ENCODE results near the gene VDAC1.

Gene VDAC1

DNA sequence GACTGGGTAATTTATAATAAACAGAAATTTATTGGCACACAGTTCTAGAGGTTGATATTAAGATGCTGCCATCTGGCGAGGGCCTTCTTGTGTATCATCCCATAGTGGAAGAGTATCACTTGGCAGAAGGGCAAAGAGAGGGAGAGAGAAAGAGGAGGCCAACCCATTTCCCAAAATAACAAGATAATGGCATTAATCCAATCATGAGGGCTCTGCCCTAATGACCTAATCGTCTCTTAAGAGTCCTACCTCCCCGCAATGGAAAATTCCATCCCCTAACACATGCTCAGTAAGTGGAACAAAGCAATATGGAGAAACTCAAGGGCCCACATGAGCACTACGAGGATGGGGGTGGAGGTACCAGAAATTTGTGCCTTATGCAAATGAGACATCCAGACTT, 17.6 kb upstream of the VDAC1 start:
- DNase-seq, result no peak

DNA sequence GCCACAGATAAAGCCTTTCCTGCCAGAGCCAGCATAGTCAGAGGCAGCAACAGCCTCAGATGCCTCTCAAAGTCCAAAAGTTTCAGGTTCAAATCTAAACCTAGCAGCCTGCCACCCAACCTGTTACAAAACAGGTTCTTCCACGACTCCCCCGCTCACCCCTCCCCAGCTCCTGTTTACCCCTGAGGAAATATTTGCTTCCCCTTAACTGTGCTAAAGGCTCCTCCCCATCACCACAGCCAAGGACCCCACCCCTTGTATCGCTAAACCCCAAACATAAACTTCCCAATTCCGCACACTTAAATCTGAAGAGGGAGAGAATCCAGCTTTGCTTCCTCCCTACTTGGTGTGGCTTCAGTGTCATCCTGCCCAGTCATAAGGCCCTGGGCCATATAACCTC, 15.4 kb upstream of the VDAC1 start:
- DNase-seq, result no peak

DNA sequence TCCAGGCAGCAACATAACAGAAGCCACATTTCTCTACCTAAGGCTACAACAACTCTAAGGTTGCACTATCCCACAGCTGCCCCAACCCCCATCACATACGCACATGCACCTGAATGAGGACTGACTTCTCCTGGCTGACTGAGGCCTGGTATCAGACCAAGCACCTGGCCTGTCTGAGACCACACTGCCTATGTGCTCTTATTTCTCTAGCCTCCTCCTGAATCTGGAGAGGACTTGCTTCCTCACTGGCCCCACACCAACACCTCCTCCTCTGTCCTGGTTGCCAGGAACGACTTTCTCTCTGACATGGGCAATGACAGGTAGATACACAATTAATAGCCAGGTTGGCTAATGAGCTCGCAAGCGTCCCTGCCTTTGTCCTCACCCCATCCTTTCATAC, 14.9 kb upstream of the VDAC1 start:
- no peak for DNase-seq

DNA sequence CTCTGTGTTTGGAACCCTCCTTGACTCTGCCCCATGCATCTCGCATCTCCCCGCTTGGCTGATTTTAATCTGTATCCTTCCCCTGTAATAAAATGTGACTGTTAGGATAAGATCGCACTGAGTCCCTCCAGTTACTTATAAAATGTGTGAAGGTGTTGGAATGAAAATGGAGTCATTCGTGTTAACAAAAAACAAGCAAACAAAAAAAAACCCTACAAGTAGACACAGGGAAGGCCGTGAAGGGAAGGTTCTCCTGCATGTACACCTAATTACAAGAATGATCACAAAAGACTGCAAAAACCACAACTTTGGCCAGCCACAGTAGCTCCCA, 14.2 kb upstream of the VDAC1 start:
- no peak for DNase-seq

DNA sequence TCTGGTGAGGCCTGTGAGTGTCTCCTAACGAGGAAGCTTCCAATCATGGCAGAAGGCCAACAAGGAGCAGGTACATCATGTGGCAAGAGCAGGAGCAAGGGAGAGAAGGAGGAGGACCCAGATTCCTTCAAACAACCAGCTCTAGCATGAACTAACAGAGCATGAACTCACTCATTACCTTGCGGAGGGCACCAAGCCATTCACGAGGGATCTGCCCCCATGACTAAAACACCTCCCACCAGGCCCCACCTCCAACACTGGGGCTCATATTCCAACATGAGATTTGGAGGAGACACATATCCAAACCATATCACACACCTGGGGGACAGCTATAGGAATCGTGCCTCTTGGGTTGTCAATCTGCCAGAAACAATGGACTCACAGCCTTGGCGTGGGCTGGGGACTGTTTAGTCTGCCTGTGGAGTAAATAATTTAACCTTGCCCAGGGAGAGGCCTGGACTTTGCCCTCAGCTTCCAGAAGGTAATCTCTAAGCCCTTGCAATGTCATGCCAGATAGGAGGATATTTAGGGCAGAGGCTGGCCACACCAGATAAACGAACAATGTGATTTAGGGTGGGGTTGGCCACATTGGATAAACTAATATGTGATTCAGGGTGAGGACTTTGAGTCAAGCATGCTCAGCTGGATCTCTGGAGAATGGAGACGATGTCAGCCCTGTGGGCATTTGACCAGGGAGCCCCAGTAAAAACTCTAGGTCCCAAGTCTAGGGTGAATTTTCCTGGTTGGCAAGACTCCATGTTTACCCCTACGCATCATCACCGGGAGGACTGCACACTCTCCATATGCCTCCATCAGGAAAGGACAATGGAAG, 13.6 kb upstream of the VDAC1 start:
- no peak for DNase-seq

DNA sequence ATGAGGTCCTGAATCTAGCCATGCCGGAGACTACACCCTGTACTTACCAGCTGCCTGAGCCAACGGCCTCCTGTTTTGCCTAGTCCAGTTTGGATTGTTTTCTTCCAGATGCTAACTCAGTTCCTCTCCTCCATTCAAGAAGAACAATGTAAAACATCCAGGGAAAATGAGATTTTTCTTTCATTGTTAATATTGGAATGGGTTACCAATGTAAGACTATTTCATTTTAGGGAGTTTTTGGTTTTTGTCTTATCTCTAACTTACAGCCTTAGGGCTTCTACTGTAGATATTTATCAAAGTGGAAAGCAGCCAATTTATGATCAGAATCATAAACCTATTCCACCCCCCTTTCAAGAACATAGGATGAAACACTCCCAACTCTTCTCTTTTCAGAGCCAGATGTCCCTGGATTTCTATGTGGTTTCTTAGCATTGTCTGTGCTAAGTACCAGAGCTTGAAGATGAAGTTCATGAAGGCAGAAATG, 3.5 kb upstream of the VDAC1 start:
- DNase-seq, result no peak

DNA sequence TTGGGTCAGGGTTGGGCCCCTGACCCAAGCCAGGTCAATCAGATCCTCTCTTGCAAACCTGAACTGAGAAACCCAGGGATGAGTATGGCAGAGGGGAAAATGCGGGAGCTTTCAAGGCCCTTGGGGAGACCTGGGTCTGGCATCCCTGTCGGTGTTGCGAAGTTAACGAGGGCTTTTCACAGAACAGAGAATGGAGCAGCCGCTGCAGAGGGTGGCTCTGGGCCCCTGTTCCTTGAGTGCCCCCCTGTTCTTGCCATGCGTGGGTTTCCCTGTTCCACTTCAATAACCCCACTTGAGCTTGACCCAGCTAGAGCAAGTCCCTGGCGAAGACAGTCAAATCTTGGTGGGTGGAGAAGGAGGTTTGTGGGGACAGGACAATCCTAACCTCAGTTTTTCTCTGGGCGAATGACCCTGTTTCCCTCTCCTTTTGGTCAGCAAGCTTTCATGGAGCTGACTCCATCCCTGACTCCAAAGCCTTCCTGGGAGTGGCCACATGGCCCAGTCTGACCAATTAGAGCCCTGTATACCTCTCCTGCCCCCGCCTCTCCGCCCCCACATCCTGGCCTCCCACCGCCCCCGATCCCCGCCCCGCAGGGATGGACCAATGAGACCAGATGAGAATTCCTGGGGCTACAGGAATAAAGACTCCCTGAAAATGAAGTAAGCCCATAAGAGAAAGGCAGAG, 2.9 kb upstream of the VDAC1 start:
- DNase-seq, result no peak

DNA sequence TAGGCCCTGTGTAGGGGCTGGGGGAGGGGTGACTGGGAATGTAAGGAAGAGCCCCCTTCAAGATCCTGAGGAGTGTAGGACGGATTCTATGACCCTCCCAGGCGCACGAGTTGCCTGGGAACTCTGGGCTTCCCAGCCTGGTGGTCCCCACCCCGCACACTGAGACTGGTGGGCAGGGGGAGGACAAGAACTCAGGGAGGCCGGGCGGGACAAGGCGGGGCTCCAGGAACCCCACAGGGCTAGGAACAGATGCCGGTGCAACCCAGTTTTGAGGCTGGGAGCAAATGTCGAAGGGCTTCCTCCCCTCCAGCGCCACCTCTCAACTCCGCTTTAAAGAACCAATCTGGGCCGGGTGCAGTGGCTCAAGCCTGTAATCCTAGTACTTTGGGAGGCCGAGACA, 1.3 kb upstream of the VDAC1 start:
- DNase-seq, result no peak

DNA sequence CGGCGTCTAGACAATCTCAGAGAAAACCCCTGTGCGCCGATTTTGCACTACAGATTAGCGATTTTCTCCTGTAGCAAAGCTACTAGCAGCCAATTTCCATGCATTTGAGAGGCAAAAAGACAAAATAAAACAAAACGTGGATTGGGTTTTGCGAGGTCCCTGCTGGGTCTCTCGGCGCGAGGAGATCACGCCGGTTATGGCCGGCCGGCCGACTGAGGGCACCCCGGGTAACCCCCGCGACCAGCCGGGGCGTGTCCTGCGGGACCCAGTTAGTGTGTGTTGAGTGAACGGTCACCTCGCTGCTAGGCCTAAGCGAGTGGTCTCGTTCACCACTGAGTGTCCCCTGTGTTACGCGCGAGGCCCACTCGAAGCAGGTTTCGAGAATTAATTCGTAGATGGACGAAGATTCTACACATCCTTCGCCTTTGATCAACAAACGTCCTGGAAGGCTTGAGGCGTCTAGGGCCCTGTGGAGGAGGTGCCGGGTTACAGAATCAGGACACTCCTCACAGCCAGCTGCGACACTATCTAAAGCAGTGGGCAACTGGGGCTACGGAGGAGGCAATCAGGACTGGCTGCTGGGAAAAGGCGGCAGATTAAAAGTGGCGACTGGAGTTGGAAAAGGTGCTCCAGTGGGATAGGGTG, 764 bp upstream of the VDAC1 start:
- no peak for DNase-seq

DNA sequence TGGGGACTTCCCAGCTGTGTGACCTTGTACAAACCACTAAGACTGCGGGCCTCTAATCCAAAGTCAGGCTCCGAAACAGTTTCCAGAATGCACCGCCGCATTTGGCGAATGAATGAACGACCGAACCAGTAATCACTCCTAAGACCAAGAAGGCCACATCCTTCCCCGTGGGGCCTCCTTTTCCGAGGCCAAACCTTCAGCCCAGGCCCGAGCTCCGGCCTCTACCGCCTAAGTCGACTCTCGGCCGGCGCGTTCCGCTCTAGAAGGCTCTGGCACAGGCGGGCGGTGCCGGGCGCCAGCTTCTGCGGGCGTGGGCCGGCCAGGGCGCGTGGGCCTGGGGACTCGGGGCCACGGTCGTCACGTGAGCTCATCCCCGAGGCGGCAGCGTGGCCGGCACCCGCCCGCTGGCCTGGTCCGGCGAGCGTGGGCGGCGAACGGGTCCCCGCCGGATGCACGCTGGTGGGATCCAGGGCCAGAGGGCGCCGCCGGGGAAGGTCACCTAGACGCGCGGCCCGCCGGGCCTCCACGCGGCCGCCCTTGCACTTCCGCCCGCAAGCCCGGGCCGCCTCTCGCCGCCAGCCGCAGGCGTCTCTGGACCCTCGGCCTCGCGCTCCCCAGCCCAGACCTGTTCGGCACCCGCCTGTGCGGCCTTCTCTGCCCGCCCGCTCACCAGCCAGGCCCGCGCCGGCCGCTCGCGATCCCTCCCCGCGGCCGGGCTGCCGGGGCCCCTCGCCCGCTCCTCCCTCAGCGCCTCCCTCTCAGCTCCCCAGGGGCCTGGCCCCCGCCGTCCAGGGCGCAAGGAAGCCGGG, 754 bp downstream of the VDAC1 start:
- peak; percentile 56 for DNase-seq

DNA sequence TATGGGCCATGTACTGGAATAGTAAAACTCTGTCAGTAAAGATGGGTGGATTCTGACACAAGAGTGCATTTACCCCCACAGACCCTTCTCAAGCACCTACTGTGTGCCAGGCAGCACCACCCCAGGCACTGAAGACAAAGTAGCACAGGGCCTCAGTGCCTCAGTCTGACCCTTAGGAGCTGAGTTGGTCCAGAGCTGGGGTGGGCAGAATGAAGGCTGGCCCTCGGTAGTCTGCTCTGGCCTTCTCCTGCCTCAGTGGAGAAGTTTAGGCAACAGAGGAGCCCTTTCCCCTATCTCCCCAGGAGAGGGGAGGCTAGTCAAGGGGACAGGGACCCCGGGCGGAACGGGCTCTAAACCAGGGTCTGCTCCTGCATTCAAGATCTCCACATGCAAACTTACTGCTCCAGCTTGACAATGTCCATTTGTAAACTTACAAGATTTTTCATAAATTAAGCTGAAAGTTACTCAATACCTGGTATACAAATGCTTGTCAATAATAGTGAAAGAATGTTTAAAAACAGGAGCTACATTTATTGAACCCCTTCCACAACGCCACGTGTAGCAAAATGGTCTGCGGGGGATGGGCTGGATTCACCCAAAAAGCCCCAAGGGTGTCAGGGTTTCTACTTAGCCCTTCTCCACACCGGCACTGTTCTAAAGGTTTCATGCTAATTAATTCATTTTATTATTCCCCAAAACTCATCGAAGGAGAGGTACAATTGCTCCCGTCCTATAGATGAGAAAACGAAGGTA, 1.5 kb downstream of the VDAC1 start:
- no peak for DNase-seq

DNA sequence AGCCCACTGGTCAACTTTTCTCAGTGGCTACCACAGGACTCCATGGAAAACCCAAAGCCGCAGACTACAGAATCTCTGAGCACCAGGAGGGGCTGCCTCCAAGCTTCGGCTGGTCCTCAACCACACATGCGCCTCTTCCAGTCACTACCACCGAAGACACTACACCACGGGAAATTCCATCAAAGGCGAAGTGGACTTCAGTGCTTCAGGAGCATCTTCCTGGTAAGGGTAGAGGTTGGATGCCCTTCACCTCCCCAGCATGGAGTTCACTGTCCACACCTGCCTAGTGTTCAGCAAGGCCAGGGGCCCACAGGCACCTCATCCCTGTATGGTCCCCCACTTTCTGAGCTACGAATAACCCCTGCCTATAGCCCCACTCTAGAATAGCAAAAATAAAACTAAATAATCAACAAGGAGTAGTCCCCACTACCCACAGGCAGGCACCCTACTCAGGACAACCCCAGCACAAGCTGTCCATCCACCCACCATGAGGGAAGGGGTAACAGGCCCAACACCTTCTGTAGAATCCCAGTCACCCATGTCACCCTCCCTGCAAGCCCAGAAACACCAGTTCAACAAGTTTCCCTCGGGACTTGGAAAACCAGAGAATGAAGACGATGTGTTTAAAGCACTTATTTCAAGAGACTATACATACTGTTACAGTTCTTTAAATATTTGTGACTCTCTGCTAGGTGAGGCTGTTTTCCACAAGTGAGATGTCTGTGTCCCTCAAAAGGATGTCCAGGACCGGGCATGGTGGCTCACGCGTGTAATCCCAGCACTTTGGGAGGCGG, 2.6 kb downstream of the VDAC1 start:
- DNase-seq, result no peak

DNA sequence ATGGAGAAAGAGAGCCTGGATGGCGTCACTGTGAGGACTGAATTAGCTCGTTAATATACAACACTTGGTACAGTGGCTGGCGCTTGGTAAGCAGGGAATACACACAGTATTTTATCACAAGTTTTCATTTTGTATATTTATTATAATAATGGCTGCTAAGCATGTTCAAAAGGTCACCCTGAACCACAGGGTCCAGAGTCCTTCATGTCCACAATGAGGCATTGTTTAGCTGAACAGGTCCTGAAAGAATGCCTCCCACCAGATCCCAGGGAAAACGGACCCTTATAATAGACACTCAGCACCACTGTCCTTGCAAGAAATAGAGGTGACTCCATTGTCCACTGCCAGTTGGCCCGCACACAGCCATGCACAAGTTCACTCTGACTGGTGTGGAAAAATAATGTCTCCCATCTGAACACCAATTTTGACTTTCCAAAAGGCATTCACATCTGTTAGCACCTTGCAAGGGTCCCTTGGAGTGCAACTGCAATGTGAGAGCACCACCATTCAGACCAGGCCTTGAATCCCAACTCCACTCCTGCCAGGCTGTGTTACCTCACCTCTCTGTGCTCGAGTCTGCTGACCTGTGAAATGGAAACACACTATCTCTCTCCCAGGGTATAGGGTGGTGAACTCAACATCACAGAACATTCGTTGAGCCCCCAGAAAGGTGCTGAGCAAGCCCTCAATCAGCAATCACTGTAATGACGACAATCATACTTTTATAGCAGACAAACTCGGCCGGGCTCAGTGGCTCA, 3.9 kb downstream of the VDAC1 start:
- no peak for DNase-seq

DNA sequence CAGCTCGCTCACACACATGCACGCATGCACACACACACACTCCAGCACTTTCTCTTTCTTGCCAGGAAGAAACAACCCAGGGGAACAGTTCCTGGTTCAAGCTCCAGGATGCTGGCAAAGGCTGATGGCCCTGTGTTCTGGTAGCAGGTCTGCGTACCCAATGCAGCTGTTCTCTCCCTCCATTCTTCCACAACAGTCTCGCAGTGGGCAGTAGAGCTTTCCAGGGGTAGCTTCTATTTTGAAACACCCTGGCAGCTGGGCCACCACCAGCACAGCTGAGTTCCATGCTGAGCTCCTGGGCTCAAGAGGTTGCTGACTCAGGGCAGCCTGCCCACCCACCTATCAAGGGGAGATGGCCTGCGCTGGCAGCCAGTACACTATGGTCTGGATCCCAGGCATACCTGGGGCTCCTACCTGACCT, 4.7 kb downstream of the VDAC1 start:
- DNase-seq, result no peak

DNA sequence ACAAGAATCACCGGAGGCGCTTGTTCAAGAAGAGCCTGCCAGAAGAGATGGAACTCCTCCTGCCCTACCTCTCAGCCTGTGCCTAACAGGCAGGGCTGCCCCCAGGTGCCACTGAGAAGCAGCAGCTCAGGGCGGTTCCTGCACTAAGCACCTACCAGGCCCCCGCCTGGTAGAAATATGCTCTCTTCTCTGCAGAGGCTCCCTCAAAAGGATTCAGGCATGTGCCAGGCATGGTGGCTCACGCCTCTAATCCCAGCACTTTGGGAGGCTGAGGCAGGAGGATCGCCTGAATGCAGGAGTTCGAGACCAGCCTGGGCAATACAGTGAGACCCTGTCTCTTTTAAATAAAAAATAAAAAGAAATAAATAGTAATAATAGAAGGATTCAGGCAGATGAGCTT, 6.0 kb downstream of the VDAC1 start:
- no peak for DNase-seq

DNA sequence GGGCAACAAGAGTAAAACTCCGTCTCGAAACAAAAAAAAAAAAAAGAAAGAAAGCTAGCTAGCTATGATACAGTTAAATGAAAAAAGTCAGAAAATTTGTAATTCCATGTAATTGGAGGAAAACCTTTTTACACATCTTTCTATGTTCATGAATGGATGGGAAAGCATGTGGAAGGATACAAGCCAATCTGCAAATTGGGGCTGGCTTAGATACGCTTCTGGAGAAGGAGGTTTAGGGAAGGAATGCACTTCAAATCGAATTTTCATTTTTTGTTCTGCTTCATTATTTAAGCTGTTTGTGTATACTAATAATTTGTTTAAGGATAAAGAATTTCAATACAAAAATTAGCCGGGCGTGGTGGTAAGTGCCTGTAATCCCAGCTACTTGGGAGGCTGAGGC, 6.7 kb downstream of the VDAC1 start:
- no peak for DNase-seq

DNA sequence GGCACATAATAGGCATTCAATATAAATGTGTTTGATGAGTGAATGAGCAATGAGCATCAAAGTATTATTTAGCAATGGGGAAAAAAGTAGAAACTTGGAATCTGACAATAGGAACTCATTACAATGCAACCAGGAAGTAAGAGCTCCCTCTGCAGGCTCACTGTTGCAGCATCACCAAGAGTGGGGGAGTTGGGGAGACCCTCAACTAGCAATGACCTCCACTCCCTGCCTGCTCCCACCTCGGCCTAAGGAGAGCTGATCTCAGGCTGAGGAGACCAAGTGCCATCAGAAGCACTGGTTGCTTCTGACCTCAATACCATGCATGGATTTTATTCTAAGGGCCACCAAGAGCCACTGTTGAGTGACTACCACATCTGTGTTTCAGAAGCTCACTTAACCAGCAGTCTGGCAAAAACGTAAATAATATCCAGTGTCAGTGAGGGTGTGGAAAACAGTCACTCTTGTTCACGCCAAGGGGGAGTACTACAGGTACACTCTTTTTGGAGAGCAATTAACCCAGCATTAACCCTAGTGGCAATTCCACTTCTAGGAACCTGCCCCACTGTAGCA, 8.0 kb downstream of the VDAC1 start:
- no peak for DNase-seq

DNA sequence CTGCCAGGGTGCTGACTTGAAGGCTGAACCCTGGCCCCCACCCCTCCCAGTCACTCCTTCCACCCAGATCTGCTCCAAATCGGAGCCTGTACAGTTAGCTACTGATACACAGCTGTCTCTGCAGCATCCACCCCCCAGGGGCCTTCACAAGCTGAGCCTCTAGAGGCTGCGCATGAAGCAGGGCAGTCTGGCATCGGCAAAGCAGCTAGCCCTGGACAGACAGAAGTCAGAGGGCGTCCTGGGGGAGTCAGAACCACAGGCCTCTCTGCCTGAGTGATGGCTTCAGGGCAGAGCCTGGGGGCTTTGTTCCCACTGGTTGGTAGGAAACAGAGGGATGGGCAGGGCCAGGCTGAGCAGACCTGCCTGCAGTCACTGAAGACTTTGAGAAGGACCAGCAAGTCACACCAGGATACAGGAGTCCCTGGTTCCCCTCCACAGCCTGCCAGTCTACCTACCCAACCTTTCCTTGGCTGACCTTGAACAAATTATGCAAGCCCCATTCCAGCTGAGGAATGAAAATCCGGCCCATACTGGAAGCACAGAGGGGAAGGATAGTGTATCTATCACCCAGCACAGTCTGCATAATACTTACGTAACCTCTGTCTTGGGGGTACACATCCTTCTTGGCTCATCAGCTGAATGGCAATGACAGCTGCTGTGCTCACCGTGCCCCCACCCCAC, 8.8 kb downstream of the VDAC1 start:
- DNase-seq, result no peak

DNA sequence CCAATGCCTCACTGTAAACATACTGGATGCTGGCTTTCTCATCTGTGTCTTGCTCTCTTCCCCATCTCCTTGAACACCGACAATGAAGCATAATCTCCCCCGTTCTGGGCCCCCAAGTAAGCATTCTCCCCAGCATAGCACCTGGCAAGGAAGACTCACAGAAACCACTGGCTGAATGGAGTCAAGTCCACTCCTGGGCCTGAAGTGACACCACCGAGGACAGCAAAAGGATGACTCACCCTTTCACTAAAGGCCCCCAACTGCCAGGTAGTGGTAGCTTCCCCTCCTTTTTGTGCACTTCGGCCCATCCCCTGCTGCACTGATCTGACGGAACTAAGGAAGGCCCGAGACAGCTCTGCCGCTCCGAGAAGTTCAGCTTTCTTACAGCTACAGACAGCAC, 9.4 kb downstream of the VDAC1 start:
- DNase-seq, result no peak

DNA sequence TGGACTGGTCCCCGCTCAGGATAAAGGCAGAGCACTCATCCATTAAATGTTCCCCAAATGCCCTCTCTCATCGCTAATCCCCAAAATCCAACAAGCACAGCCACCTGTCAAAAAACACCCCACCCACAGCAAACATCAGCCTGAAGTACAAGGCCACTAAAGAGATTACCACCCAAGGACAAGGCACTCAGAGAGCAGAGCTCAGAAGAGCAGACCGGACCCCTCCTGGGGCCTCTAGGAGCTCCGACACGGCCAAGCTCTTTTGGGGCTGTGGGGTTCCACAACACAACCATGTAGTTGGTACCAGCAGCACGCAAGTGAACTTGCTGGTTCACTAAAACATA, 9.8 kb downstream of the VDAC1 start:
- no peak for DNase-seq
